Activated T-helper 17 cell treated with anti-CD3 and anti-CD28 coated beads, Interleukin-2, amount 50 U/mL, for 72 hours (primary cell): ENCODE results near the gene PIGB. TPM values are rescaled to one million over a fixed set of nuclear protein-coding genes. Genes with fewer than 3 reads are reported as not detected.
A peak's percentile ranks its signal among the peaks of the same experiment; 100 is the strongest.
"Not testable (repeated sequence)": the region's sequence is repeated elsewhere in the genome, so short reads cannot be mapped to it uniquely, and the experiment has no call there.

ENCODE experiments used
- ATAC-seq: fragments of 150-1000 bp; cut with Tn5 transposase; replicated peaks from 2 replicates; pipeline ENCODE4 v1.10.0; 2021; ENCODE audit warnings: mild to moderate bottlenecking, moderate library complexity
- H3K27ac Mint-ChIP-seq: one replicate; pipeline ENCODE4 v1.8.0; 2022; ENCODE audit warnings: mixed read lengths
- H3K27me3 Mint-ChIP-seq: one replicate; pipeline ENCODE4 v1.8.0; 2022; ENCODE audit warnings: mixed read lengths
- H3K36me3 Mint-ChIP-seq: one replicate; pipeline ENCODE4 v1.8.0; 2022; ENCODE audit warnings: low read depth, mild to moderate bottlenecking, mixed read lengths
- H3K4me1 Mint-ChIP-seq: one replicate; pipeline ENCODE4 v1.8.0; 2022; ENCODE audit warnings: mixed read lengths
- H3K4me3 Mint-ChIP-seq: one replicate; pipeline ENCODE4 v1.8.0; 2022; ENCODE audit warnings: mild to moderate bottlenecking, mixed read lengths
- H3K9me3 Mint-ChIP-seq: one replicate; pipeline ENCODE4 v1.8.0; 2022; ENCODE audit warnings: mixed read lengths
- total RNA-seq, 2 donors: library from RNA; stranded (reverse); gene quantifications; one replicate each; pipeline ENCODE4 v1.2.3, GENCODE V29; 2022

The PIGB gene
- total RNA-seq, 2 donors from 2014 or later = 25.7 to 32.9 TPM

GRCh38 chr15:55379095-55379494 is 60.1 kb downstream of the PIGB start:
- no peak for ATAC-seq
- peaks cover 55% of the 10 kb centered on the region for H3K36me3 Mint-ChIP-seq
- H3K27me3 Mint-ChIP-seq = no peaks in the 10 kb centered on the region
- no peak overlapping the region for H3K27ac Mint-ChIP-seq
- no peak overlapping the region for H3K4me3 Mint-ChIP-seq
- H3K9me3 Mint-ChIP-seq = no peaks in the 10 kb centered on the region
- H3K4me1 Mint-ChIP-seq = peaks cover 4% of the 10 kb centered on the region

- Mint-ChIP-seq H3K27ac (no peak overlapping the region), H3K9me3 (no peaks in the 10 kb centered on the region), H3K27me3 (no peaks in the 10 kb centered on the region), H3K4me3 (no peak overlapping the region), H3K4me1 (peaks cover 4% of the 10 kb centered on the region), H3K36me3 (peaks cover 57% of the 10 kb centered on the region)
- no peak for ATAC-seq
These were observed 62.6 kb downstream of the PIGB start for GRCh38 chr15:55381595-55381994.

- no peak for ATAC-seq
- peaks cover 62% of the 10 kb centered on the region for H3K36me3 Mint-ChIP-seq
- no peaks in the 10 kb centered on the region for H3K9me3 Mint-ChIP-seq
- H3K4me3 Mint-ChIP-seq = no peak overlapping the region
- peak overlapping the region; percentile 14 for H3K27ac Mint-ChIP-seq
- peaks cover 4% of the 10 kb centered on the region for H3K4me1 Mint-ChIP-seq
- H3K27me3 Mint-ChIP-seq = no peaks in the 10 kb centered on the region
These were observed 64.7 kb downstream of the PIGB start for GRCh38 chr15:55383687-55384086.

GRCh38 chr15:55387027-55387426 is 68.0 kb downstream of the PIGB start:
- no peak overlapping the region for H3K4me3 Mint-ChIP-seq
- no peaks in the 10 kb centered on the region for H3K9me3 Mint-ChIP-seq
- ATAC-seq = no peak
- H3K4me1 Mint-ChIP-seq = peaks cover 4% of the 10 kb centered on the region
- H3K36me3 Mint-ChIP-seq = peaks cover 54% of the 10 kb centered on the region
- H3K27me3 Mint-ChIP-seq = no peaks in the 10 kb centered on the region
- H3K27ac Mint-ChIP-seq = peak overlapping the region; percentile 14

GRCh38 chr15:55389264-55389607 is 70.2 kb downstream of the PIGB start:
- Mint-ChIP-seq H3K36me3 (peaks cover 39% of the 10 kb centered on the region), H3K27me3 (no peaks in the 10 kb centered on the region), H3K4me1 (no peaks in the 10 kb centered on the region), H3K9me3 (no peaks in the 10 kb centered on the region), H3K4me3 (no peak overlapping the region), H3K27ac (peak overlapping the region; percentile 11)
- peak; percentile 70 for ATAC-seq

- no peak for ATAC-seq
- H3K9me3 Mint-ChIP-seq = no peaks in the 10 kb centered on the region
- no peak overlapping the region for H3K4me3 Mint-ChIP-seq
- H3K36me3 Mint-ChIP-seq = peaks cover 22% of the 10 kb centered on the region
- peak overlapping the region; percentile 60 for H3K27ac Mint-ChIP-seq
- no peaks in the 10 kb centered on the region for H3K27me3 Mint-ChIP-seq
- H3K4me1 Mint-ChIP-seq = peaks cover 8% of the 10 kb centered on the region
These were observed 75.7 kb downstream of the PIGB start for GRCh38 chr15:55394694-55395093.

- Mint-ChIP-seq H3K27me3 (no peaks in the 10 kb centered on the region), H3K4me3 (no peak overlapping the region), H3K27ac (no peak overlapping the region), H3K4me1 (peaks cover 16% of the 10 kb centered on the region), H3K36me3 (peaks cover 22% of the 10 kb centered on the region), H3K9me3 (no peaks in the 10 kb centered on the region)
- no peak for ATAC-seq
These were observed 79.2 kb downstream of the PIGB start for GRCh38 chr15:55398243-55398642.

GRCh38 chr15:55400050-55400449 is 81.0 kb downstream of the PIGB start:
- not testable (repeated sequence) for H3K4me3 Mint-ChIP-seq, H3K27ac Mint-ChIP-seq, H3K27me3 Mint-ChIP-seq, ATAC-seq, H3K9me3 Mint-ChIP-seq
- Mint-ChIP-seq H3K36me3 (peaks cover 22% of the 10 kb centered on the region), H3K4me1 (peaks cover 19% of the 10 kb centered on the region)

GRCh38 chr15:55401786-55402246 is 82.8 kb downstream of the PIGB start:
- H3K4me1 Mint-ChIP-seq = peaks cover 19% of the 10 kb centered on the region
- no peak overlapping the region for H3K4me3 Mint-ChIP-seq
- peaks cover 20% of the 10 kb centered on the region for H3K36me3 Mint-ChIP-seq
- H3K27ac Mint-ChIP-seq = no peak overlapping the region
- H3K9me3 Mint-ChIP-seq = no peaks in the 10 kb centered on the region
- H3K27me3 Mint-ChIP-seq = no peaks in the 10 kb centered on the region
- ATAC-seq = no peak

GRCh38 chr15:55402707-55403106 is 83.7 kb downstream of the PIGB start:
- H3K27ac Mint-ChIP-seq = peak overlapping the region; percentile 87
- H3K4me1 Mint-ChIP-seq = peaks cover 20% of the 10 kb centered on the region
- no peaks in the 10 kb centered on the region for H3K27me3 Mint-ChIP-seq
- H3K9me3 Mint-ChIP-seq = no peaks in the 10 kb centered on the region
- peak overlapping the region; percentile 66 for H3K4me3 Mint-ChIP-seq
- H3K36me3 Mint-ChIP-seq = peaks cover 14% of the 10 kb centered on the region
- ATAC-seq = peak; percentile 54

GRCh38 chr15:55403531-55403930 is 84.5 kb downstream of the PIGB start:
- Mint-ChIP-seq H3K36me3 (peaks cover 6% of the 10 kb centered on the region), H3K27ac (peak overlapping the region; percentile 87), H3K9me3 (no peaks in the 10 kb centered on the region), H3K4me3 (peak overlapping the region; percentile 66), H3K27me3 (no peaks in the 10 kb centered on the region), H3K4me1 (peaks cover 20% of the 10 kb centered on the region)
- no peak for ATAC-seq

Other genes with a start within 250 kb of the PIGB start
- 100 to 1,000 TPM; 107 to 111 TPM for gene RSL24D1, start 122.3 kb upstream of the PIGB start, total RNA-seq
- 100 to 1,000 TPM in 1 of 2 donors, 10 to 100 TPM in 1; 99.2 to 138 TPM for gene RAB27A, start 29.4 kb upstream of the PIGB start, total RNA-seq
- 10 to 100 TPM in 1 of 2 donors, 1 to 10 TPM in 1; 7.8 to 10.9 TPM for gene PIGBOS1, start 99 bp upstream of the PIGB start, total RNA-seq
- gene CCPG1, start 89.1 kb downstream of the PIGB start, total RNA-seq = 10 to 100 TPM in 1 of 2 donors, 1 to 10 TPM in 1; 8.7 to 10.9 TPM
- gene PIERCE2, start 89.3 kb downstream of the PIGB start, total RNA-seq = not detected
- gene DNAAF4, start 189.0 kb downstream of the PIGB start, total RNA-seq = not detected